MCF 10A (cell line): ENCODE measurements around the gene TRPM3. TPM values are rescaled to one million over a fixed set of nuclear protein-coding genes. Genes with fewer than 3 reads are reported as not detected.

Experiments
- BruUV-seq: library from RNA; stranded (reverse); fragments of 400-500 nt; replicated peaks from 2 replicates; lab custom pipeline; 2021; lab: Mats Ljungman, UMichigan
- CTCF ChIA-PET: fragments of 300-600 bp; sonication (Branson Sonifier 250); formaldehyde crosslinking; extraction: SDS; loops from one replicate; lab custom pipeline; 2021; ENCODE audit warnings: antibody characterized with exemption, inconsistent platforms; lab: Yijun Ruan, JAX
- POLR2A ChIA-PET: fragments of 300-600, 350-650 bp; sonication (Branson Sonifier 250); formaldehyde crosslinking; extraction: SDS; loops from one replicate; lab custom pipeline; 2020; ENCODE audit warnings: antibody characterized with exemption, inconsistent platforms; lab: Yijun Ruan, JAX
- DNase-seq: peaks from one replicate; pipeline ENCODE4 v3.0.0-alpha.2; 2018; ENCODE audit not compliant: unreplicated experiment
- H3K27ac Mint-ChIP-seq: one replicate; pipeline ENCODE4 v1.8.0; 2022; ENCODE audit warnings: mild to moderate bottlenecking, low read depth, mixed read lengths; ENCODE audit not compliant: unreplicated experiment
- H3K27me3 Mint-ChIP-seq: one replicate; pipeline ENCODE4 v1.8.0; 2022; ENCODE audit warnings: mixed read lengths; ENCODE audit not compliant: insufficient read depth, unreplicated experiment
- H3K36me3 Mint-ChIP-seq: one replicate; pipeline ENCODE4 v1.8.0; 2022; ENCODE audit warnings: mild to moderate bottlenecking, moderate library complexity, mixed read lengths; ENCODE audit not compliant: insufficient read depth, unreplicated experiment
- H3K4me1 Mint-ChIP-seq: one replicate; pipeline ENCODE4 v1.8.0; 2022; ENCODE audit warnings: mixed read lengths; ENCODE audit not compliant: insufficient read depth, unreplicated experiment
- H3K4me3 Mint-ChIP-seq: one replicate; pipeline ENCODE4 v1.8.0; 2022; ENCODE audit warnings: mild to moderate bottlenecking, moderate library complexity, mixed read lengths; ENCODE audit not compliant: unreplicated experiment
- H3K9me3 Mint-ChIP-seq: one replicate; pipeline ENCODE4 v1.8.0; 2022; ENCODE audit warnings: mixed read lengths; ENCODE audit not compliant: unreplicated experiment
- CTCF ChIP-seq: fragments of 200-600 bp; IDR thresholded peaks from one replicate; pipeline ENCODE4 v1.8.0; 2022; ENCODE audit warnings: antibody characterized with exemption, mild to moderate bottlenecking; ENCODE audit not compliant: unreplicated experiment
- intact Hi-C: fragments of 100-400 bp; cut with micrococcal nuclease; formaldehyde crosslinking; loops from 2 replicates; pipeline ENCODE4 v1.14.1; 2022
- total RNA-seq: library from RNA; stranded (reverse); gene quantifications from 2 replicates; pipeline ENCODE4 v1.2.3, GENCODE V29; 2022

The TRPM3 gene
- total RNA-seq, 1 experiment from 2014 or later = 0.44 TPM

GRCh38 chr9:70569070-70569772 is 552.2 kb downstream of the TRPM3 start:
- H3K27ac Mint-ChIP-seq = no peak overlapping the region
- no TSS peak for BruUV-seq
- TF ChIP-seq CTCF = no peak
- no peak overlapping the region for H3K4me3 Mint-ChIP-seq
- no peaks in the 10 kb centered on the region for H3K27me3 Mint-ChIP-seq
- POLR2A ChIA-PET = interaction anchor here (0.9 kb wide), 1 partner anchor 13 kb away, joined by 3 read pairs; no protein-coding TSS in a partner anchor
- H3K4me1 Mint-ChIP-seq = peaks cover 2% of the 10 kb centered on the region
- no peaks in the 10 kb centered on the region for H3K9me3 Mint-ChIP-seq
- intact Hi-C loops = no loop called here
- DNase-seq = no peak
- CTCF ChIA-PET = interaction anchor here (1.0 kb wide), 1 partner anchor 33 kb away, joined by 4 read pairs; no protein-coding TSS in a partner anchor
- no peaks in the 10 kb centered on the region for H3K36me3 Mint-ChIP-seq

GRCh38 chr9:70567511-70567910 is 553.9 kb downstream of the TRPM3 start:
- no peaks in the 10 kb centered on the region for H3K9me3 Mint-ChIP-seq
- H3K27ac Mint-ChIP-seq = no peak overlapping the region
- TF ChIP-seq CTCF = no peak
- intact Hi-C loops = no loop called here
- CTCF ChIA-PET = interaction anchor here (0.7 to 1.8 kb wide), 4 partner anchors 8 to 435 kb away, joined by 3 to 5 read pairs (median 3); no protein-coding TSS in a partner anchor
- no peaks in the 10 kb centered on the region for H3K36me3 Mint-ChIP-seq
- H3K4me1 Mint-ChIP-seq = peaks cover 12% of the 10 kb centered on the region
- H3K4me3 Mint-ChIP-seq = no peak overlapping the region
- DNase-seq = no peak
- POLR2A ChIA-PET = no interaction called here
- H3K27me3 Mint-ChIP-seq = no peaks in the 10 kb centered on the region
- no TSS peak for BruUV-seq

DNA sequence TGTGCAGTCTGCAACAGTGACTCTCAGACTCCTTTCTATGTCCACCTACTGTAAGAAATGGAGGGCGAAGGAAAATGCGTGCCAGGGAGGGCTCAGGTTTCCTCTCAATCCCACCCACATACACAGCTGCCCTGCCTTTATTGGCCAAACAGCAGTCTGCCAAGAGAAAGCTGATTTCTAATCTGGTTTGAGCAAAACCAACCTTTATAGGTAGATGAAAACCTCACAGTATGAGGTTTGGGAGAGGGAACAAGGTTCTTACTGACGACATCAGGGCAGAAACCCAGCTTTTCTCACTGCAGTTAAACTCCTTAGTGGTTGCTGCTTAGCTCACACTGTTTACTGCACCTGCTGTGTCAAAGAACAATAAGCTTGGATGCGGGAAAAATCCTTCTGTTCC is 554.7 kb downstream of the TRPM3 start:
- Mint-ChIP-seq H3K27me3 (no peaks in the 10 kb centered on the region), H3K27ac (no peak overlapping the region), H3K4me3 (no peak overlapping the region), H3K36me3 (no peaks in the 10 kb centered on the region), H3K9me3 (no peaks in the 10 kb centered on the region), H3K4me1 (peaks cover 12% of the 10 kb centered on the region)
- no TSS peak for BruUV-seq
- POLR2A ChIA-PET = interaction anchor here (0.7 kb wide), 1 partner anchor 174 kb away, joined by 3 read pairs; no protein-coding TSS in a partner anchor
- TF ChIP-seq CTCF = no peak
- DNase-seq = no peak
- CTCF ChIA-PET = interaction anchor here (0.6 to 1.8 kb wide), 6 partner anchors 8 to 412 kb away, joined by 3 to 5 read pairs (median 3); no protein-coding TSS in a partner anchor
- intact Hi-C loops = no loop called here

- H3K27me3 Mint-ChIP-seq = no peaks in the 10 kb centered on the region
- no peak overlapping the region for H3K4me3 Mint-ChIP-seq
- TF ChIP-seq CTCF = no peak
- H3K36me3 Mint-ChIP-seq = no peaks in the 10 kb centered on the region
- H3K27ac Mint-ChIP-seq = no peak overlapping the region
- no peaks in the 10 kb centered on the region for H3K9me3 Mint-ChIP-seq
- DNase-seq = no peak
- peaks cover 12% of the 10 kb centered on the region for H3K4me1 Mint-ChIP-seq
- no TSS peak for BruUV-seq
- intact Hi-C loops = no loop called here
- CTCF ChIA-PET = interaction anchor here (0.6 to 1.2 kb wide), 3 partner anchors 11 to 411 kb away, joined by 3 read pairs; no protein-coding TSS in a partner anchor
- POLR2A ChIA-PET = interaction anchor here (0.7 kb wide), 1 partner anchor 173 kb away, joined by 3 read pairs; no protein-coding TSS in a partner anchor
These were observed 555.4 kb downstream of the TRPM3 start for GRCh38 chr9:70566066-70566465.
